Measurements from ENCODE around the gene SLAMF7. TPM values are rescaled to one million over a fixed set of nuclear protein-coding genes. Genes with fewer than 3 reads are reported as not detected.
A peak's percentile ranks its signal among the peaks of the same experiment; 100 is the strongest.
"Not testable (repeated sequence)": the region's sequence is repeated elsewhere in the genome, so short reads cannot be mapped to it uniquely, and the experiment has no call there.

Gene SLAMF7
- total RNA-seq = 18.4 and 20.7 TPM in 2 replicates

DNA sequence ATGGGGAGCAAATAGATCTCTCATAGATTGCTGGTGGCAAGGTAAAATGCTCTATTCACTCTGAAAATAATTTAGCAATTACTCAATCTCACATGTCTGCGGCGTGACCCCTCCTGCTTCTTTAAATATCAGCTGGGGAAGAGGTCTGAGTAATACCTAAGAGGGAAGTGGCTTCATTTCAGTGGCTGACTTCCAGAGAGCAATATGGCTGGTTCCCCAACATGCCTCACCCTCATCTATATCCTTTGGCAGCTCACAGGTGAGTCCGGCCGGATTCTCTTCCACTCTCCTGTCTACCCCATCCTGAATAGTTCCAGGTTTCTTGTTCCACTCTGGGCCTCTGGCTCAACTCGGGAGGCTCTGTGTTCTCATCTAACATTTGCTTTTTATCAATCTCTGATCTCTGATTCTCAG, at the start of gene SLAMF7:
Gene SLAMF7, plus strand, starts transcription at position 150 of the 414 bp plus-strand sequence. Its CDS starts 55 bp downstream, at position 205.
- Mint-ChIP-seq H3K36me3 (ENCODE audit: low read depth) (peaks cover 41% of the 10 kb centered on the region), H3K27me3 (no peaks in the 10 kb centered on the region), H3K9me3 (peaks cover 10% of the 10 kb centered on the region), H3K4me1 (peaks cover 56% of the 10 kb centered on the region), H3K27ac (peak within 1 kb of the TSS; percentile 80), H3K4me3 (peak within 1 kb of the TSS; percentile 82)
- intact Hi-C loops (cut with micrococcal nuclease) = no loop called here
- no peak for DNase-seq

DNA sequence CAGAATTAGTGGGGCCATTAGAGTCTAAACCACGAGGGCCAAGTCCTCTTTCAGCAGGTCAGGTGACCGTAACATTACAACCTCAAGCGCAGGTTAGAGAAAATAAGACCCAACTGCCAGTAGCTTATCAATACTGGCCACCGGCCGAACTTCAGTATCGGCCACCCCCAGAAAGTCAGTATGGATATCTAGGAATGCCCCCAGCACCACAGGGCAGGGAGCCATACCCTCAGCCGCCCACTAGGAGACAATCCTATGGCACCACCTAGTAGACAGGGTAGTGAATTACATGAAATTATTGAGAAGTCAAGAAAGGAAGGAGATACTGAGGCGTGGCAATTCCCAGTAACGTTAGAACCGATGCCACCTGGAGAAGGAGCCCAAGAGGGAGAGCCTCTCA, 46.7 kb upstream of the SLAMF7 start:
- H3K4me3 Mint-ChIP-seq; intact Hi-C loops (cut with micrococcal nuclease); H3K9me3 Mint-ChIP-seq; DNase-seq; H3K27ac Mint-ChIP-seq; H3K27me3 Mint-ChIP-seq: not testable (repeated sequence)
- Mint-ChIP-seq H3K36me3 (ENCODE audit: low read depth) (peaks cover 44% of the 10 kb centered on the region), H3K4me1 (peaks cover 64% of the 10 kb centered on the region)

- intact Hi-C loops (cut with micrococcal nuclease) = no loop called here
- peak overlapping the region; percentile 69 for H3K27ac Mint-ChIP-seq
- peaks cover 74% of the 10 kb centered on the region for H3K4me1 Mint-ChIP-seq
- DNase-seq = no peak
- H3K27me3 Mint-ChIP-seq = no peaks in the 10 kb centered on the region
- H3K4me3 Mint-ChIP-seq = peak overlapping the region; percentile 11
- H3K9me3 Mint-ChIP-seq = no peaks in the 10 kb centered on the region
- H3K36me3 Mint-ChIP-seq (ENCODE audit: low read depth) = peaks cover 65% of the 10 kb centered on the region
These were observed 36.9 kb upstream of the SLAMF7 start for GRCh38 chr1:160702100-160702499.

- H3K4me3 Mint-ChIP-seq = peak overlapping the region; percentile 65
- H3K27ac Mint-ChIP-seq = peak overlapping the region; percentile 78
- no peaks in the 10 kb centered on the region for H3K27me3 Mint-ChIP-seq
- no peaks in the 10 kb centered on the region for H3K9me3 Mint-ChIP-seq
- no peak for DNase-seq
- peaks cover 59% of the 10 kb centered on the region for H3K4me1 Mint-ChIP-seq
- intact Hi-C loops (cut with micrococcal nuclease) = no loop called here
- H3K36me3 Mint-ChIP-seq (ENCODE audit: low read depth) = peaks cover 56% of the 10 kb centered on the region
These were observed 34.8 kb upstream of the SLAMF7 start for GRCh38 chr1:160704250-160704649.

DNA sequence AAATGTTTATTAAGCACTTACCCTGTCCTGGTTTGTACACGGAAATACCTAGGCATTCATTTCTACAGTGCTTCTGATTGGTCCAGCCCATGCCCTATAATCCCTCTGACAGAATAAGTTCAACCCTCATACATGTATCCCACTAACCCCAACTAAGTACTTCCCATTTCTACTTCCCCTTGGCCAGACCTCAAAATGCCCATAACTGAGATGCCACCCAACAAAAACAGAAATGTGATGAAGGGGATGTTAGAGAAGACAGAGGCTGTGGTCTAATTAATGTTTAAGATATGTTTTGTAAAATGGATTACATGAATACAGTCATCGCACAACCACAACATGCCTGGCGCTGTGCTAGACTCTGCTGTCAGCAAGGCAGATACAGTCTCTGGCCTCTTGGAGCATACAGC, 33.8 kb upstream of the SLAMF7 start:
- Mint-ChIP-seq H3K4me1 (peaks cover 55% of the 10 kb centered on the region), H3K36me3 (ENCODE audit: low read depth) (peaks cover 53% of the 10 kb centered on the region), H3K27ac (peak overlapping the region; percentile 59)
- intact Hi-C loops (cut with micrococcal nuclease); H3K27me3 Mint-ChIP-seq; H3K9me3 Mint-ChIP-seq; H3K4me3 Mint-ChIP-seq; DNase-seq: not testable (repeated sequence)

DNA sequence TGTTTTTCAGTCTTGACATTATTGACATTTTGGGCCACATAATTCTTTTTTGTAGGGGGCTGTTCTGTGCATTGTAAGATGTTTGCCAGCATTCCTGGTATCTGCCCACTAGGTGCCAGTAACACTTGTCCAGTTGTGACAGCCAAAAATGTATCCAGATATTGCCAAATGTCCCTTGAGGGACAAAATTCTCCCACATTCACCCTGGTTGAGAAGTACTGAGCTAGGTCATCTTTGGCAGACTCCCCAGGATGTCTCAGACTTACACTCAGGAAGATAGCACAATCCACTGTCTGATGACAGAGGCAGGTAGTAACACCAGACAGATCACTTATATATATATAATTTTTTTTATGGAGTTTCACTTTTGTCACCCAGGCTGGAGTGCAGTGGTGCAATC, 33.3 kb upstream of the SLAMF7 start:
- H3K27ac Mint-ChIP-seq = peak overlapping the region; percentile 59
- H3K4me1 Mint-ChIP-seq = peaks cover 51% of the 10 kb centered on the region

DNA sequence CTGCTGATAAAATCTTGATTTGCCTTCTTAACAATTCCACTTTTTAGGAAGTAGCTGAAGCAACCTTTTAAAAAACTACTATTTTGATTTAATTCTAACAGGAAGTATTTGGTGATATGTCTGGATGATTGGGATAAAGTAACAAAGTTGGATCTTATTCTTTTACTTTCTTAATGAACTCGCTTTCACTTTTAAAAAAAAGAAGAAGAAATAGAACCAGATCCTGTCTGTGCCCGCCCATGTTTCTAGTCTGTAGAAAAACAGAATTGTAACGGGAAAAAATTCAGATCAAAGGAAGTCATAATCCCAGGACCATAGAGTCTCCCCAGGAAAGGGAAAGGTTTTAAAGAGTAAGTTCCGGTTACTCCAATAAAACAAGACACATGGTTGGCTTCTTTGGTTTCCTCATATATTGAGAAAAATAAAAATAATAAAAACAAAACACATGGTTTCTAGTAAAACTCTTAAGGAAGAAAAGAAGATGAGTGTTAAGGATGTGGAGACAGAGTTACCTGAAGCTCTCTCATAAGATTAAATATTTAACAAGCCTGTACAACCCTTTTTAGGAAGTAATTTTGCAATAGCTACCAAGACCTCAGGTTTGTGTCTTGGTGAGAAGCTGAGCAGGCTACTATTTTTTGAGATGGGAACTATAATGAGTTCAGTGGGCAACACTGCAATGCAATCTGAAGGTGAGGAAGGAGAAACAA, 32.4 kb upstream of the SLAMF7 start:
- H3K27me3 Mint-ChIP-seq = no peaks in the 10 kb centered on the region
- no peak overlapping the region for H3K4me3 Mint-ChIP-seq
- intact Hi-C loops (cut with micrococcal nuclease) = loop anchor here (1.0 kb wide), 1 partner anchor 23 kb away; no protein-coding TSS in a partner anchor
- H3K36me3 Mint-ChIP-seq (ENCODE audit: low read depth) = peaks cover 44% of the 10 kb centered on the region
- H3K4me1 Mint-ChIP-seq = peaks cover 47% of the 10 kb centered on the region
- no peak for DNase-seq
- H3K27ac Mint-ChIP-seq = no peak overlapping the region
- no peaks in the 10 kb centered on the region for H3K9me3 Mint-ChIP-seq

More for the DNA sequence above, 33.3 kb upstream of the SLAMF7 start:
- H3K36me3 Mint-ChIP-seq (ENCODE audit: low read depth) = peaks cover 49% of the 10 kb centered on the region
- H3K9me3 Mint-ChIP-seq = no peaks in the 10 kb centered on the region
- no peak overlapping the region for H3K4me3 Mint-ChIP-seq
- intact Hi-C loops (cut with micrococcal nuclease) = no loop called here
- peak; percentile 62 for DNase-seq
- H3K27me3 Mint-ChIP-seq = no peaks in the 10 kb centered on the region

DNA sequence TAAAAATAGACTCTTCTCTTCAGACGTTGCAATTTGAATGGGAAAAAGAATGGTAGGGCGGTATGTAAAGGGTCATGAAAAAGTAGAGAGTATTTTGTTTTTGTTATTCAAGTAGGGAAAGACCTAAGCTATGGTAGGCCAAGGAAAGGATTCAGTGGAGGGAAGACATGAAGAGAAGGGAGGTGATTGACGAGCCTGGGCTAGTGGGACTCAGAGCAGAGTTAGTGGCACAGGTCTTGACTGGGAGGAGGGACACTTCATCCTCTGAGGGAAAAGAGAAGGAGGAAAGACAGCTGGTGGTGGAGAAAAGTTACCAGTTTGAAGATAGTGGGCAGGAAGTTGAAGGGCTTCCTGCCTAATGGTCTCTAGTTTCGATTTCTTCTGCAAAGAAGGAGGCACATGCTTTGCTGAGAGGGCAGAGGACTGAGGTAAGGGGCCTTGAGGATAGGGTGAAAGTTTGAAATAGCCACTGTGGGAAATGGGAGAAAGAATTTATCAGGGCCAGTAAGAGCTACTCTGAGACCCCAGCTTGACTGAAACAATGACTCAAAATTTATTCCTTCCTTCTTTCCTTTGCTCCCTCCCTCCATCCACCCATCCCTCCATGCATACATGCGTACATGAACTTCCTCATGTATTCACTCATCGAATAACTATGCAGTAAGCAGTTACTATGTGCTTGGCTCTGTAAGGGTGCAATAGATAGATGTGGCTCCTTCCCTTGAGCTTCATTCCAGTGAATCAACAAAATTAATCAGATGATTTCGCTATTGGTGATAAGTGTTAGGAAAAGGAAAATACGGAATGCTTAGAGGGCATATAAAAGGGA, 31.6 kb upstream of the SLAMF7 start:
- intact Hi-C loops (cut with micrococcal nuclease) = loop anchor here (1.0 to 2.0 kb wide), 2 partner anchors 24 to 67 kb away; no protein-coding TSS in a partner anchor

GRCh38 chr1:160708118-160708517, 30.9 kb upstream of the SLAMF7 start:
- no peaks in the 10 kb centered on the region for H3K9me3 Mint-ChIP-seq
- H3K27me3 Mint-ChIP-seq = no peaks in the 10 kb centered on the region
- peak; percentile 67 for DNase-seq
- no peak overlapping the region for H3K27ac Mint-ChIP-seq
- intact Hi-C loops (cut with micrococcal nuclease) = loop anchor here (2.0 kb wide), 1 partner anchor 67 kb away; no protein-coding TSS in a partner anchor
- H3K36me3 Mint-ChIP-seq (ENCODE audit: low read depth) = peaks cover 33% of the 10 kb centered on the region
- peaks cover 50% of the 10 kb centered on the region for H3K4me1 Mint-ChIP-seq
- no peak overlapping the region for H3K4me3 Mint-ChIP-seq

More for the DNA sequence above, 31.6 kb upstream of the SLAMF7 start:
- peaks cover 37% of the 10 kb centered on the region for H3K36me3 Mint-ChIP-seq (ENCODE audit: low read depth)
- H3K9me3 Mint-ChIP-seq = no peaks in the 10 kb centered on the region
- peaks cover 48% of the 10 kb centered on the region for H3K4me1 Mint-ChIP-seq
- H3K4me3 Mint-ChIP-seq = no peak overlapping the region
- H3K27me3 Mint-ChIP-seq = no peaks in the 10 kb centered on the region
- DNase-seq = peak; percentile 81
- no peak overlapping the region for H3K27ac Mint-ChIP-seq

GRCh38 chr1:160708801-160709200, 30.2 kb upstream of the SLAMF7 start:
- Mint-ChIP-seq H3K36me3 (ENCODE audit: low read depth) (peaks cover 26% of the 10 kb centered on the region), H3K4me3 (no peak overlapping the region)
- intact Hi-C loops (cut with micrococcal nuclease) = loop anchor here (2.0 kb wide), 1 partner anchor 68 kb away; no protein-coding TSS in a partner anchor

DNA sequence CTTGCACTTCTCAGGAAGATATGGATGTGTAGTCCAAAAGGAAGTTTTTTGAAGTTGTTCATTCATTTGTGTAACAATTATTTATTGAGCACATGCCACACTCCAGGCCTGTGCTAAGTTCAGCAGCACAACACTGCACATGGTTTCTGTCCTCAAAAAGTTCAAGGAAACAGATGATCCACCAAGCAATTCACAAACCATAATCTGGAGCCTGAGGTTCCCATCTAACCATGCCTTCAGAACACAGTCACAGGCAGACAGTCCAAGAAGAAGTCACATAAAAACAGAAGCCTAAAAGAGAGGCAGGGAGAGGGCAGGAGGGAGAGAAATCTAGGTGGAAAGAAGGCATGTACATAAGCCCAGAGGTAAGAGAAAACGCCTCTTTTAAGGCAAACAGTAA, 29.3 kb upstream of the SLAMF7 start:
- H3K27me3 Mint-ChIP-seq = no peaks in the 10 kb centered on the region

More at GRCh38 chr1:160708801-160709200, 30.2 kb upstream of the SLAMF7 start:
- H3K9me3 Mint-ChIP-seq = no peaks in the 10 kb centered on the region
- H3K27ac Mint-ChIP-seq = no peak overlapping the region
- peak; percentile 80 for DNase-seq
- no peaks in the 10 kb centered on the region for H3K27me3 Mint-ChIP-seq
- H3K4me1 Mint-ChIP-seq = peaks cover 45% of the 10 kb centered on the region

GRCh38 chr1:160710517-160711252, 28.4 kb upstream of the SLAMF7 start:
- peaks cover 8% of the 10 kb centered on the region for H3K36me3 Mint-ChIP-seq (ENCODE audit: low read depth)
- no peak overlapping the region for H3K27ac Mint-ChIP-seq
- intact Hi-C loops (cut with micrococcal nuclease) = loop anchor here (1.0 to 5.0 kb wide), 4 partner anchors 27 to 188 kb away; partner anchors contain the start of genes SLAMF1 and SLAMF6
- peaks cover 30% of the 10 kb centered on the region for H3K4me1 Mint-ChIP-seq
- DNase-seq = peak; percentile 68
- H3K4me3 Mint-ChIP-seq = no peak overlapping the region
- H3K9me3 Mint-ChIP-seq = no peaks in the 10 kb centered on the region
- H3K27me3 Mint-ChIP-seq = no peaks in the 10 kb centered on the region

More for the DNA sequence above, 29.3 kb upstream of the SLAMF7 start:
- Mint-ChIP-seq H3K36me3 (ENCODE audit: low read depth) (peaks cover 18% of the 10 kb centered on the region), H3K27ac (no peak overlapping the region), H3K4me3 (no peak overlapping the region), H3K9me3 (no peaks in the 10 kb centered on the region), H3K4me1 (peaks cover 38% of the 10 kb centered on the region)
- no peak for DNase-seq
- intact Hi-C loops (cut with micrococcal nuclease) = loop anchor here (2.0 to 5.0 kb wide), 2 partner anchors 69 to 187 kb away; partner anchors contain the start of gene SLAMF6

DNA sequence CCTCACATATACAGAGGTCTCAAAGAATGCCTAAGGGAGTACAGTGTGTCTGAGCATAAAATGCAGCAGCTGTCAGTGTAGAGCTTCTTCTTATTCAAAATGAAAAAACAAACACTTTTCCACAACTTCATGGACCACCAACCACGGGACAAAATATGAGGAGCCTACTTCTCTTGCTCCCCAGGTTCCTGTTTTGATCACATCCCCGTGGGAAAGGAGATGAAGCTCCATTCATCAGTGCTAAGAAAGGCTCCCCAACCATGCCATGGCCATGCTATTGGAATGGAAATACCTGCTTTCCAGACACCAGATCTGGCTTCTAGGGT, 27.8 kb upstream of the SLAMF7 start:
- intact Hi-C loops (cut with micrococcal nuclease) = loop anchor here (1.0 to 5.0 kb wide), 4 partner anchors 28 to 189 kb away; partner anchors contain the start of genes SLAMF1 and SLAMF6
- H3K36me3 Mint-ChIP-seq (ENCODE audit: low read depth) = peaks cover 4% of the 10 kb centered on the region
- H3K9me3 Mint-ChIP-seq = no peaks in the 10 kb centered on the region
- H3K4me3 Mint-ChIP-seq = no peak overlapping the region
- H3K27me3 Mint-ChIP-seq = no peaks in the 10 kb centered on the region
- H3K27ac Mint-ChIP-seq = no peak overlapping the region
- no peak for DNase-seq
- H3K4me1 Mint-ChIP-seq = peaks cover 26% of the 10 kb centered on the region
